Measurements from ENCODE around the gene FOXL3.

DNA sequence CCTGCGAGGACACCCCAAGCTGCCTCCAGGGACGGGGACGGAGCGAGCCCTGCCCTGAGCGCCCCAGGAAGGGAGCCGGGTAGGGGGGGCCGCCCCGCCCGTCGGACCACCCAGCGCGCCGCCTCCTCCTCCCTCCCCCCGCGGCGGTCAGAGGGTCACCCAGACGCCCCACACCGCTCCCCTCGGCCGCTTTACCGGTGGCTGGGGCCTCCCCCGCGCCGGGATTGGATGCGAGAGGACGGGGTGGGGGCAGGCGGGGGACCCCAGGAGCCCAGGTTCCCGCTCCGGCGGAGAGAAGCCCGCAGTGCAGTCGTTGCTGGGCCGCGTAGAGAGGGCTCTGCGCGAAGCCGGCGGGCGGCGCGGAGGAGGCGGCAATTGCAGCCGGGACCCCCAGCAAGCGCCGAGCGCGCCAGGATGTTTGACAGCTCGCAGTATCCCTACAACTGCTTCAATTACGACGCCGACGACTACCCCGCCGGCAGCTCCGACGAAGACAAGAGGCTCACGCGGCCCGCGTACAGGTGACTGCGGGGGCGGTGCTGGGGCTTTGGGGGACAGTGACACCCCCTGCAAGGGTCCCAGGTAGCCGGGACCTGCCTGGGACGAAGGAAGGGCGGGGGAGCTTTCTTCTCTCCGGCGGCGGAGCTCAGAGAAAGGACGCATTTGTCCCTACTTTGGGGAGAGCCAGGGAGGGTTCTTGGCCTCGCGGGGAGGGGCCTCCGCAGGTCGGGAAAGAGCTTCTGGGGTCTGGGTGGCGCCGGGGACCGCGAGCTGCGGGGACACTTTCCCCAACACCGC lies at the start of gene FOXL3:
- peak; percentile 89 for TF ChIP-seq EZH2 (IDR thresholded peaks at IDR 0.05; ENCODE audit: borderline replicate concordance, low read length)
- TF ChIP-seq, protein P1, sequence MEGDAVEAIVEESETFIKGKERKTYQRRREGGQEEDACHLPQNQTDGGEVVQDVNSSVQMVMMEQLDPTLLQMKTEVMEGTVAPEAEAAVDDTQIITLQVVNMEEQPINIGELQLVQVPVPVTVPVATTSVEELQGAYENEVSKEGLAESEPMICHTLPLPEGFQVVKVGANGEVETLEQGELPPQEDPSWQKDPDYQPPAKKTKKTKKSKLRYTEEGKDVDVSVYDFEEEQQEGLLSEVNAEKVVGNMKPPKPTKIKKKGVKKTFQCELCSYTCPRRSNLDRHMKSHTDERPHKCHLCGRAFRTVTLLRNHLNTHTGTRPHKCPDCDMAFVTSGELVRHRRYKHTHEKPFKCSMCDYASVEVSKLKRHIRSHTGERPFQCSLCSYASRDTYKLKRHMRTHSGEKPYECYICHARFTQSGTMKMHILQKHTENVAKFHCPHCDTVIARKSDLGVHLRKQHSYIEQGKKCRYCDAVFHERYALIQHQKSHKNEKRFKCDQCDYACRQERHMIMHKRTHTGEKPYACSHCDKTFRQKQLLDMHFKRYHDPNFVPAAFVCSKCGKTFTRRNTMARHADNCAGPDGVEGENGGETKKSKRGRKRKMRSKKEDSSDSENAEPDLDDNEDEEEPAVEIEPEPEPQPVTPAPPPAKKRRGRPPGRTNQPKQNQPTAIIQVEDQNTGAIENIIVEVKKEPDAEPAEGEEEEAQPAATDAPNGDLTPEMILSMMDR (conservative IDR thresholded peaks at IDR 0.05 in 1 of 2, IDR thresholded peaks at IDR 0.05 in 1 of 2; ENCODE audit: extremely low read depth in 1 of 2, insufficient read depth in 1 of 2, low read depth in 1 of 2, low read length in 2 of 2): no peak

Data from mammary epithelial cell (primary cell).